GM13977 (cell line): ENCODE results near the gene CAMTA1.

ENCODE experiments used
- DNase-seq: peaks from one replicate; pipeline ENCODE4 v3.0.0; 2012; ENCODE audit warnings: low spot score
- CTCF ChIP-seq: IDR thresholded peaks from 2 replicates; pipeline ENCODE4 v1.5.1; 2012; ENCODE audit warnings: mild to moderate bottlenecking, control low read depth; ENCODE audit not compliant: insufficient read depth; ENCODE audit errors: extremely low read depth, missing control alignments
- in situ Hi-C: fragments of 300-500 bp; cut with MboI; formaldehyde crosslinking; loops from one replicate; pipeline ENCODE4 v1.12.0; 2022; ENCODE audit warnings: low sequenced_read_pairs, low pct_unique_long_range_greater_than_20kb, mixed read lengths, inconsistent platforms; ENCODE audit not compliant: unreplicated experiment

Gene CAMTA1

GRCh38 chr1:7013833-7014639, 228.8 kb downstream of the CAMTA1 start:
- in situ Hi-C loops: no loop called here
- DNase-seq: no peak
- TF ChIP-seq CTCF: no peak

GRCh38 chr1:7014640-7014930, 229.3 kb downstream of the CAMTA1 start:
- no peak for TF ChIP-seq CTCF
- DNase-seq: no peak
- in situ Hi-C loops: no loop called here

GRCh38 chr1:7015022-7015421, 229.8 kb downstream of the CAMTA1 start:
- TF ChIP-seq CTCF: no peak
- no peak for DNase-seq
- in situ Hi-C loops: no loop called here

- no peak for DNase-seq
- in situ Hi-C loops: no loop called here
- TF ChIP-seq CTCF: no peak
These were observed 233.1 kb downstream of the CAMTA1 start for GRCh38 chr1:7018351-7018750.

GRCh38 chr1:7018826-7019225, 233.6 kb downstream of the CAMTA1 start:
- no peak for TF ChIP-seq CTCF
- in situ Hi-C loops: no loop called here

GRCh38 chr1:7019510-7019909, 234.3 kb downstream of the CAMTA1 start:
- TF ChIP-seq CTCF: no peak
- DNase-seq: peak; percentile 14
- in situ Hi-C loops: no loop called here

More at GRCh38 chr1:7018826-7019225, 233.6 kb downstream of the CAMTA1 start:
- DNase-seq: no peak

- no peak for DNase-seq
- in situ Hi-C loops: no loop called here
- TF ChIP-seq CTCF: no peak
These were observed 236.8 kb downstream of the CAMTA1 start for GRCh38 chr1:7022058-7022457.
